Nucleus accumbens (tissue), 56 donors: Measurements from ENCODE around the gene IL18BP.

Experiments used
- DNase-seq, 56 donors: peaks; one replicate each; lab custom pipeline; 2025; lab: John Stamatoyannopoulos, UW

IL18BP gene

DNA sequence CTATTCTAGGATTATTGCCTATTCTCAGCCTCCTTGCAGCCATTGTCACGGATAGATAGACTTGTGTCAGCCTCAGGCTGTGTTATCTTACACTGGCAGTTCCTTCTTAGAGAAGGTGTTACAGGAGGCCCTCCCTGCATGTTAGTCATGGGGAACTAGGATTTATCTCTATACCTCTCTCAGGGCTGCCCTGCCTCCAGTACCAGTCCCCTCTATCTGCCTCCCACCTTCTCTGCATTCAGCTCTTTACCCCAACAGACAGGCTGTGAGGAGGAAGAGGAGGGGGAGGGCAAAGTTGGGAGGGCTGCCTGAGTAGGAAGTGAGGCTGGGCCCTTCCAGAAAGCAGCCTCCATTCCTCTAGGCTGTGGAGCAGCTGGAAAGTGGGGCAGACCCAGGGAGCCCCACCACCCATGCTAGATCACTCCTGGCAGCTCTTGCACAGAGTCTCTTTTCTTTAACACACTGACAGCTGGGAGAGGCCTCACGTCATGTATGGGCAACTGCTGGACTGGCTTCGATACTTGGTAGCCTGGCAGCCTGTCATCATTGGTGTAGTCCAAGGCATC lies 2.9 kb upstream of the IL18BP start:
- DNase-seq, result peak in 1 of 56 donors; percentile 34

DNA sequence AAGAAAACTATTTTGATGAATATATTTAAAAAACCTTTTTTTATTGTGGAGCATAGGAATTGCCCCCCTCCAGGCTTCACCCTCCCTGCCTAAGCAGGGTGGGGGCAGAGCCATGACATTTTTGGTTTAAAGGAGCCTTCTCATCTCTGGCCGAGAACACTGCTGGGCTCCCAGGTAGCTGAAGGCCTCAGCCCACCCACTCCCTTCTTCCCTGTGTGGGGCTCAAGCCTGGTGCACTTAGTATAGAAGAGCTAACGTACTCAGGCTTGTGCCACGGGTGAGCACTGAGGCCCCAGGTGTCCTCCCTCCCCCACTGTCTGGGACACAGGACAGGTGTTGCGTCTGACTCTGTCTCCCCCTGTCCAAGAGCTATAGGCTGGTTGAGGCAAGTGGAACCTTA lies 2.2 kb upstream of the IL18BP start:
- no peak for DNase-seq

DNA sequence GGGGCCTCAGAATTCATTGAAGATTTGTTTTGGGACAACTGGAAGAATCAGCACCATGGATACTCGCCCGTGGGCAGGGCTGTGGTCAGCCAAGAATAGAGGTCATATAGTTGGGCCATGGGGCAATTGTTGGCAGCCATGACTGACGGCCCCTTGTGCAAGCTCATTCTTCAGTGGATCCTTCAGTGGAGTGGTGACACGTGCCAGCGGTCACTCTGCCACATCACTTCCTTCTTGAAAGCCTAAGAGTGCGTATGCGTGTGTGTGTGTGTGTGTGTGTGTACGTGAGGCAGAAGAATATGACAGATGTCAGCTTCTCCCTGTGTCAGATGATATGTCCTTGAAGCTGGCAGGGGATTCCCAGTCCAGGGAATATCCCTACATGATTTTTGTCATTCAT lies 1.8 kb upstream of the IL18BP start:
- no peak for DNase-seq

DNA sequence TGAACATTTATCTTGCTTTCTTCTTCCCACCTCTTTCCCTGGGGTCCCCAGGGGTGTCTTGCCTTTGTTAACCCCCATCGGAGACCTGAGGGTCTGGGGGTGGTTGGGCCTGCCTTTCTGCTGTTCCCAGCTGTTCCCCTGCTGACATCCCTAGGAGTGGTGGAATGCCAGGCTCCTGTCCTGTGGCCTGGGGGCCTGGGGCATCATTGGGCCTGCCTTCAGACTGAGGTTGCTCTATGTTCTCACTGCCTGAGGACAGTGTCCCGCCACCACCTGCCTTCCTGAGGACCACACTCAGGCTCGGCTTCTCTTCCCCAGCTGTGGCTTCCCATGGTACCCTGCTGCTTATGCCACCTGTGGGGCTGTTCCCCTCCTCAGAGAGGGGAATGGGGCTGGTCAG lies 1.1 kb upstream of the IL18BP start:
- DNase-seq, result no peak

DNA sequence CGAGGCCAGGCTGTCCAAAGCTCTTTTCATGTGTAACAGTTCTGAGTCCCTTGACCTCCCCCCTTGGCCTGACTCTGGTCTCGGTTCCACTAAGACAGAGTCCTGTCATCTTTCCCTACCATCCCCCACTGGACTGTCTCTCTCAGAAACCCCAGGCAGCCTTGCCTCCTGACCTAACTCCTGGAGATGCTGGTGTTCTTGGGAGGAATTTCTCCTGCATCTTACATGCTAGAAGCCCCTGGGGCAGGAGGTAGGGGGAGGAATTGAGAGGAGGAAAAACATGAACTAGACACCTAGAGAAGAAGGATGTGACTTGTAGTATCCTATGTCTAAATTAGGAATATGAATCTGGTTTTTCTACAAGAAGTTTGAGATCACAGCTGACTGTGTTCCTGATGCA lies 648 bp upstream of the IL18BP start:
- no peak for DNase-seq

DNA sequence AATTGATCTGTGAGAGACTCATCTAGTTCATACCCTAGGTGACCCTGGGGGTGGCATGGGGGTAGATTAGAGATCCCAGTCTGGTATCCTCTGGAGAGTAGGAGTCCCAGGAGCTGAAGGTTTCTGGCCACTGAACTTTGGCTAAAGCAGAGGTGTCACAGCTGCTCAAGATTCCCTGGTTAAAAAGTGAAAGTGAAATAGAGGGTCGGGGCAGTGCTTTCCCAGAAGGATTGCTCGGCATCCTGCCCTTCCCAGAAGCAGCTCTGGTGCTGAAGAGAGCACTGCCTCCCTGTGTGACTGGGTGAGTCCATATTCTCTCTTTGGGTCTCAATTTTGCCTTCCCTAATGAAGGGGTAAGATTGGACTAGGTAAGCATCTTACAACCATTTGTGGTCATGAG lies 653 bp downstream of the IL18BP start:
- no peak for DNase-seq

DNA sequence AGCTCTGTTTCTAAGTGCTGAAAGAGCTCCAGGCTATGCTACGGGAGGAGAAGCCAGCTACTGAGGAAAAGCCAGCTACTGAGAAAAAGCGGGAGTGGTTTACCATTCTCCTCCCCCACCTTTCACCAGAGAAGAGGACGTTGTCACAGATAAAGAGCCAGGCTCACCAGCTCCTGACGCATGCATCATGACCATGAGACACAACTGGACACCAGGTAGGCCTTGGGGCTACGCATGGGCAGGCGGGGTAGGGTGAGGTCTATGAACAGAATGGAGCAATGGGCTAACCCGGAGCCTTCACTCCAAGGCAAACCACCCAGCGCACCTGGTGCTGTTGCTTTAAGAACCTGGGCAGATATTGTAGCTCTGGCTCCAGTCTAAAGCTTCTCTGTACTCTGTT lies 1.1 kb downstream of the IL18BP start:
- no peak for DNase-seq

DNA sequence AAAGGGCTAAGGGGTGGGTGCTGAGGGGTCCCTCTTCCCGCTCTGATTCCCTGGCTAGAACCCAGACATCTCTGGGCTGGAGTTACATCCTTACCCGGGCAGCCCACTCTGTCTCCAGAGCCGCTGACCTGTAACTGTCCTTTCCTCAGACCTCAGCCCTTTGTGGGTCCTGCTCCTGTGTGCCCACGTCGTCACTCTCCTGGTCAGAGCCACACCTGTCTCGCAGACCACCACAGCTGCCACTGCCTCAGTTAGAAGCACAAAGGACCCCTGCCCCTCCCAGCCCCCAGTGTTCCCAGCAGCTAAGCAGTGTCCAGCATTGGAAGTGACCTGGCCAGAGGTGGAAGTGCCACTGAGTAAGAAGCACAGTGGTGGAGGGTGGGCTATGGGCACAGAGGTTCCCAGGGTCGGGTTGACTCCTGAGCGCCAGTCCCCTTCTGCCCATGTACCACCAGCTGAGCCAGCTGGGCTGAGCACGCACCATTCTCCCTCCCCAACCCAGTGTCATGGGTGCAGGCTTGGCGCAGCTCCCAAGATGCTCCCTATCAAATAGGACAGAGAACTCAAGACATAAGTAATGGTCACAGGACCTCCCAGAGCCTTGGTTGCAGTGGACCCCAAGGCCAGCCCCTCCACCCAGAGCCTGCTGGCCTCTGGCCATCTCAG lies 1.6 kb downstream of the IL18BP start:
- DNase-seq, result no peak

DNA sequence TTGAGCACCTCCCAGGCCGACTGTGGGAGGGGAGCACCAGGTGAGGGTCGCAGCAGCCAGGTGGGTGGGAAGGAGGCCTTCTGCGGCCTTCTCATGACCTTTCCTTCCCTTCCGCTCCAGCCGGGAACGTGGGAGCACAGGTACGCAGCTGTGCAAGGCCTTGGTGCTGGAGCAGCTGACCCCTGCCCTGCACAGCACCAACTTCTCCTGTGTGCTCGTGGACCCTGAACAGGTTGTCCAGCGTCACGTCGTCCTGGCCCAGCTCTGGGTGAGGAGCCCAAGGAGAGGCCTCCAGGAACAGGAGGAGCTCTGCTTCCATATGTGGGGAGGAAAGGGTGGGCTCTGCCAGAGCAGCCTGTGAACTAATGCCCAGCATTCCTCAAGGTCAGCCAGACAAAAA lies 2.6 kb downstream of the IL18BP start:
- no peak for DNase-seq

DNA sequence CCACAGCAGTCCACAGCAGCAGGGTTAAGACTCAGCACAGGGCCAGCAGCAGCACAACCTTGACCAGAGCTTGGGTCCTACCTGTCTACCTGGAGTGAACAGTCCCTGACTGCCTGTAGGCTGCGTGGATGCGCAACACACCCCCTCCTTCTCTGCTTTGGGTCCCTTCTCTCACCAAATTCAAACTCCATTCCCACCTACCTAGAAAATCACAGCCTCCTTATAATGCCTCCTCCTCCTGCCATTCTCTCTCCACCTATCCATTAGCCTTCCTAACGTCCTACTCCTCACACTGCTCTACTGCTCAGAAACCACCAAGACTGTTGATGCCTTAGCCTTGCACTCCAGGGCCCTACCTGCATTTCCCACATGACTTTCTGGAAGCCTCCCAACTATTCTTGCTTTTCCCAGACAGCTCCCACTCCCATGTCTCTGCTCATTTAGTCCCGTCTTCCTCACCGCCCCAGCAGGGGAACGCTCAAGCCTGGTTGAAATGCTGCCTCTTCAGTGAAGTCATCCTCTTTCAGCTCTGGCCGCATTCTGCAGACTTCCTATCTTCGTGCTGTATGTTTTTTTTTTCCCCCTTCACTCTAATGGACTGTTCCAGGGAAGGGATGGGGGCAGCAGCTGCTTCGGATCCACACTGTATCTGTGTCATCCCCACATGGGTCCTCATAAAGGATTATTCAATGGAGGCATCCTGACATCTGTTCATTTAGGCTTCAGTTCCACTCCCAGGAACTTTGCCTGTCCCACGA lies 3.3 kb downstream of the IL18BP start:
- peak in 9 of 56 donors; percentile 24 to 60 (median 51) for DNase-seq

DNA sequence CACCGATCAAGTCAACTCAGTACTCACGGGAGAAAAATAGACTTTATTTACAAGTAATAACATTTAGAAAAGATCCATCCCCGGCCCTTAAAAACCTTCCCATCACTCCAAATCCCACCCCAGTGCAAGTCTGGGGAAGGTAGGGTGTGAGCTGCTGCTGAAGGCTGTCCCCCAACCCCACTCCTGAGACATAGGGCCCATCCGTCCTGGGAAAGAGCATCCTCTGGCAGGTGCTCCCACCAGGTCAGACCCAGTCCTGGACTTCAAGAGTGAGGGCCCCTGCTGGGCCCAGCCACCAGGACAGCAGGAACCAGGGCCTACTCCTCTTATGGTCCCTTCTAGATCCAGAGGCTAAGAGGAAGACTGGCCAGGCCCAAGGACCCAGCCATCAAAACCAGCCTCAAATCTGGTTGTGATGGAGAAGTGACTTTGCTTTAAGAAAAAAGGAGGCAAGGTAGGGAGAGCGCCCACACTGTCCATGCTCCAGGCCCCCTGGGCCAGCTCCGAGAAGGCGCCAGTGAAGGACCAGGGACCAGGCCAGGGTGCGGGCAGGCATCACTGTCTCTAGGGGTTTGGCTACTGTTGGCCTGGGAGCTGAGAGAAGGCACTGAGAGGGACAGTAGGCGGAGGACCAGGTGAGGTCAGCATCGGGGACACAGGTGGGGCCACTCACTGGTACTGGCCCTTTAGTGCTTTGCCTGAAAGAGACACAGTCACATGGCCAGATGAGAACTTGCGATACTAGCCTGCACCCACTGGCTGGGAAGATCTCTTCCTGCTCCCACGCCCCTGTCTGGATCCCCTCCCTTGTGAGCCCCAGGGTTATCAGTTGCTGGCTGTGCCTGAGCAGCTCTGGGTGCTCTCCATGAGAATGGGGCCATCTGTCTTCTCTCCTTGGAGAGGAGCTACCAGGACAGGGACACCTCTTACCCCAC lies 4.4 kb downstream of the IL18BP start:
- DNase-seq, result no peak

DNA sequence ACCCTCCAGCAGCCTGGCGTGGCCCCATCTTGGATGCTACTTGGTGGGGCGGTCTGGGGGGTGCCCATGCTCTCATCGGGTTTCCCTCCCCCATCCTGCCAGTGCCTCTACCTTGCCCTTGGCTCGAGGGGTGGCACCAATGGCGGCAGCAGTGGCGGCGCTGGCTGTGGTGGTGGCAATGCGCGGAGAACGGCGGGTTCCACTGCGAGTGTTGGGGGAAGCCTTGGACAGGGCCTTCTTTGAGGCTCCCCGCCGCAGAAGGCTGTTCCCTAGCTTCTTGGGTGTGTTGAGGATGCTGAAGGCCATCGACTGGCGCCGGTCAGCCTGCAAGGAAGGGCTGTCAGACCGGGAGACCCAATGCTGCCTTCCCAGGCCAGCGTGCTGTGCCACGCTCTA lies 5.1 kb downstream of the IL18BP start:
- no peak for DNase-seq

DNA sequence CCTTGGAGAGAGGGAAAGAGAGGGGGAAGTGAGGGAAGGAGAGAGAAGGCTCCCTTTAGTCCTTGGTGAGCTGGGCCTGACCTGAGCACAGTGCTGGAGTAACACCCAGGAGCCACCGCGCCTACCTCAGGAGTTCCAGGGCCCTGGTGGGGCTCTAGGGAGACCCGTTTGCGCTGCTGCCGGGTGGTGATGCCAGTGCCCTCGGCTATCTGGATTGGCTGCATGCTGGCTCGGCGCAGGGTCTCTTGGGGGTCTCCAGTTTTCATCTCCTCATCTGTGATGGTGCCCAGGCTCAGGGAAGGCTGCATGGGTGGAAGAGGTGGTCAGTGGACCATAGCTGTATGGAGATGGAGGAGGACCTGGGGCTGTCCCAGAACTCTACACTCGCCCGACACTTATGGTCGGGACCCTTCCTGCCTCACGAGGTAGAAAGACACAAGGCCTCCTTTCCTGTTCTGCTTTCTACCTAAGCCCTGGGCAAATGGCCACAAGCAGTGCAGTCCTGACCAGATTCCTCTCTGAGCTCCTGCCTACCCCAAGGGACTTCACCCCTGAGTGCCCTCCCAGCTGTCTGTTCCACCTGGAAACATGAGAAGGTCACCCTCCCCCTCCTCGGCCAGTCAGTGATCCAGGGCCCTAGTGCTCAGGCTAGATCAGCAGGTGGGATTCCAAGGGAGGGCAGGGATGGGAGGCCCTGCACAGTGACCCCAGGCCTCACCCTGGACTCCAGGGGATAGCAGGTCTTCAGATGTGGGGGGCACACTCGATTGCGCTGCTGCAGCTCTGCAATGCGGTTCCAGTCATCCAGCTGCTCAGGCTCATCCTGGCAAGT lies 6.0 kb downstream of the IL18BP start:
- DNase-seq, result no peak

DNA sequence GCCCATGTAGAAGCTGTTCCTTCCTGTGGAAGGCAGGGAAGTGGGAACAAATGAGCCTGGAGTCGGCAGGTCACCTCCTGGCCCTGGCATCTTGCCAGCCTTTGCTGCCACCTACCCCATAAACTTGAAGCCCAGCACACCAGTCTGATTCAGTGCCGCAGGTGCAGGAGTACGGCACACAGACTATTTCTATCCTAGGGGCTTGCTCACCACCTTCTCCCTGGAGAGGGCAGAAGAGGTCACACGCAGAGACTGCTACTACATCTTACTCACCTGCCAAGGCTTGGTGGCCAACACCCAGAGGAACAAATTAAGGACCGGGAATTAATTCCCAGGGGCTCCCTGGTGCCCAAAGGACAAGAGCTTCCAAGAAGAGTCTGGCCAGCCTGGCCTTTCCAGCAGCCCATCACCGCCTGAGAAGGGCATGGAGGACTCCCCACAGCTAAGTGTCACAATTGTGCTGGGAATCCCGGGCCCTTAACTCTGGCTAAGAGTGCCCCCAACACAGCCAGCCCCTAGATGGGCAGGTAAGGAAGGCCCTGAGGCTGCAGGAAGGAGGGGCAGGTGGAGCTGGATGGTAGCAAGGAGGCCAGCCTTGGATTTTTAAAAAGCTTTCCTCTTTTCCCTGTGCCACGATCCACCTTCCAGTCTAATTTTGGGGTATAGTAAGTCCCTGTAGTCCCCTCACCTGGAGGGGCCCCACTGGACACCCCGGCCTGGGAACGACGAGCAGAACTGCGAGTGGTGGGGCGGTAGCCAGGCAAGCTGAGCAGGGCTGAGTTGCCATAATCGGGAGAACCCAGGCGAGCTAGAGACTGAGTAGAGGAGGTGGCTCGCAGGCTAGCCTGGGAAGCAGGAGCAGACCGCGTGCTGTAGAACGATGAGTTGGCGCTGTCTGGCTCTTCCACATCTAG lies 6.9 kb downstream of the IL18BP start:
- DNase-seq, result no peak

DNA sequence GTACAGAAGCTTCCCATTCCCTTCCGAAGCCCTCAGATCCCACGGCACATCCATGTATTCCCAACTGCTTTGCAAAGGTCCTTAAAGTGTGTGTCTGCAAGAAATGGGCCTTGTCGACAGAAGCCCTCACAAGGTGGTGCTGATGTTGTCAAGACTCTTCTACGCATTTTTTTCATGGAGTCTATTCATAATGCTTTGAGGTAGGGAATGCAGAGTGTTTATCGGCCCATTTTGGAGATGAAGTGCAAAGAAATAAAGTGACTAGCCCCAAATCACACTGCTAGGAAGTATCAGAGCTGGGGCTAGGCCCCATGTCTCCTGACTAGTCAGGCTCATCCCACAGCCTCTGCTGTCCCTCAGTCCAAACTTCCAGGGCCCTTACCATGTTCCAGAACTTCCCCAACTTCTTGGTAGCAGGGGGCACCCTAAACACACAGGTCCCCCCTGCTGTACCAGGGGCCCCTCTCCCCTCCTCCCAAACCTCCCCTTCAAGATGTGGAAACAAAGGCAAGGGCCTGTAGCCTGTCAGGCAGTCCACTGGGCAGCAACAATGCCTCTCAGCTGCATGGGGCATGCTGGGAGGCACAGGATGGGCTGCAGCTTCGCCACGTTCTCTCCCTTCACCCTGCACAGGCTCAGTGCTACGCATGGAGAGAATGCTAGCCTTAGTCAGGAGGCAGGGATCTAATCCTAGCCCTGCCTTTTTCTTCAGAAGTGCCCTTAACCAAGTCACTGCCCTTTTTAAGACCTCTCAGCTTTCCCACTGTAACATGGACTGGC lies 7.8 kb downstream of the IL18BP start:
- no peak for DNase-seq

DNA sequence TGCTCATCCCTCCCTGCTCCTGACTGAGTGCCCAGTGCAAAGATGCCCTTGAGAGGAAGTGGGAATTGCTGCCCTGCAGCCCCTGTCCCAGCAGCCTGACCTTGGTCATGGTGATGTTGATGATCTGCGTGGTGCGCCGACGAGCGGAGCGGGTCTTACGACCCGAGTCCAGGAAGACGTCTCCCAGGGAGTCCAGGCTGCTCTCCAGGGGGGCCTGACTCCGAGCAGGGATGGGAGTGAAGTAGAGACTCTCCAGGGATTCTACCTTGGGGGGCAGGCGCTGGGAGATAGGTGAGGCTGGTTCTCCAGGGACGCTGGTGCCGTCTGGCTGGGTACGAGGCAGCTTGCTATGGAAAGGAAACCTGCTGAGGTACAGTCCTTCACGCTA lies 8.4 kb downstream of the IL18BP start:
- DNase-seq, result no peak

DNA sequence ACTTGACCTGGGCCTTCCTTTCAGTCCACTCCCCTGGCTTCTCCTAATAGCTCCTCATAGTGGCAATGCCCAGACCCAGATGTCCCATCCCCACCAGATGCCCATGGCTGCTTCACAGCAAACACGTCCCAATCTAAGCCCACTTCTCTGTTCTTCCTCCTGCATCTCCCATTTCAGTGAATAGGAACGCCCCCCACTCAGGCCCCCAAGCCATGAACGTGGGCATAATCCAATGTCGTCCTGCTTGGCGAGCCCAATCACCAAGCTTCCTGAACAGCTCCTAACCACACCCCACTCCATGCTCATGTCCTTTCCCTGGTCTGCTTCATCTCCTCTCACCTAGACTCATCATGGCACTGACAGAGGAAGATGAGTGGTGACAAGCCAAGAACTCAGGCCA lies 8.9 kb downstream of the IL18BP start:
- no peak for DNase-seq

DNA sequence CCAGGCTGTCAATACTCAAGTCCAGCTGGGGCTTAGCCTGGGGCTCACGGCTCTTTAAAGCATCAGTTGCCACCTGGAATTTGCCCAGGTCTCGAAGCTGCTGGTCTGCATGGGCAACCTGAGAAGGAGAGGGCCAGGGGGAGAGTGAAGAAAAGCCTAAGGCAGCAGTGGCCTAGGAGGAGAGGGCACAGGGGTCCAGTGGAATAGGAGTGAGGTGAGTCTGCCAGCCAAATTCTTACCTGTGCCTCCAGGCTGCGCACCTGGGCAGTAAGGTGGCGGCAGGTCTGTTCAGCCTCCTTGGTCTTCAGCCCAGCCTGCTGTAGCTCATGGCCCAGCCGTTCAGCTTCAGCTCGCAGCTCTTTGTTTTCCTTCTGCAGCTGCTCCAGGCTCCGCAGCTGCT lies 10.0 kb downstream of the IL18BP start:
- DNase-seq, result no peak
